AG04450 (cell line): Measurements from ENCODE around the gene PTPN13. TPM values are rescaled to one million over a fixed set of nuclear protein-coding genes. Genes with fewer than 3 reads are reported as not detected.

Source experiments
- CTCF ChIA-PET: fragments of 300-600, 350-600 bp; formaldehyde crosslinking; extraction: SDS; loops from one replicate; lab custom pipeline; 2022; ENCODE audit warnings: antibody characterized with exemption, inconsistent platforms; lab: Charles Lee
- POLR2A ChIA-PET: fragments of 350-600 bp; formaldehyde crosslinking; extraction: SDS; loops from one replicate; lab custom pipeline; 2021; ENCODE audit warnings: antibody characterized with exemption, inconsistent platforms; lab: Yijun Ruan, JAX
- DNase-seq: peaks from one replicate; pipeline ENCODE4 v3.0.0-alpha.2; 2011; ENCODE audit warnings: low read depth, low spot score
- H3K27ac ChIP-seq: one replicate; pipeline ENCODE4 v1.5.1; 2012; ENCODE audit warnings: low read depth, low read length, control low read depth
- H3K27me3 ChIP-seq: one replicate; pipeline ENCODE4 v1.6.0; 2012; ENCODE audit warnings: low read length; ENCODE audit not compliant: control insufficient read depth, insufficient read depth
- H3K4me3 ChIP-seq: 2 replicates; pipeline ENCODE4 v1.5.1; 2011; ENCODE audit warnings: mild to moderate bottlenecking, low read depth, low read length, control low read depth
- H3K9me3 ChIP-seq: 2 replicates; pipeline ENCODE4 v1.5.1; 2012; ENCODE audit warnings: low read length; ENCODE audit not compliant: control insufficient read depth, insufficient read depth
- polyA plus RNA-seq: library from polyadenylated mRNA; depleted of rRNA; stranded (reverse); fragments of >200 nt; gene quantifications from 2 replicates; pipeline ENCODE4 v1.2.3, GENCODE V29; 2011
- TF ChIP-seq, protein P1 (sequence below): IDR thresholded peaks from 2 replicates; pipeline ENCODE4 v1.5.1; 2011; ENCODE audit warnings: low read depth, low read length, control low read depth, inconsistent platforms

Gene PTPN13
- polyA plus RNA-seq, 1 experiment = 26.7 TPM

DNA sequence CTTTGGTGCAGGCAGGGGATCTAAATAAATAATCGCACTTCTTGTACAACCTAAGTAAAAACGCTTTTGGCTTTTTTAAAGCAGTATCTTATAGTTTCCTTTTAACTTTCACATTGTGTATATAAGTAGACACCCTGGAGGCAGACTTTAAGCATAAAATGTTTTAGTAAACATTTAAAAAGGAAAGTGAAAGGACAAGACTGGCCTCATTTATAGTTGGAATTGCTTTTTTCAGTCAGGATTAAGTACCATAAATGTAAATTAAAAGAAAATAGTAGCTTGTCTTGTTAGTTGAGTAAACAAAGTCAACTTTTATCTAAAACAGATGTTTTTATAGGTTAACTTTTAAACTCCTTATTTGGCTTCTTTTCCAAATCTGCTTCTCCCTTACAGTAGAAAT lies 39.7 kb downstream of the PTPN13 start:
- no peak for DNase-seq
- Histone ChIP-seq H3K4me3 (no peak overlapping the region), H3K27ac (no peak overlapping the region), H3K9me3 (peaks cover 2% of the 10 kb centered on the region; the same call in 1 of the 2 replicates), H3K27me3 (no peaks in the 10 kb centered on the region)
- TF ChIP-seq, protein P1, sequence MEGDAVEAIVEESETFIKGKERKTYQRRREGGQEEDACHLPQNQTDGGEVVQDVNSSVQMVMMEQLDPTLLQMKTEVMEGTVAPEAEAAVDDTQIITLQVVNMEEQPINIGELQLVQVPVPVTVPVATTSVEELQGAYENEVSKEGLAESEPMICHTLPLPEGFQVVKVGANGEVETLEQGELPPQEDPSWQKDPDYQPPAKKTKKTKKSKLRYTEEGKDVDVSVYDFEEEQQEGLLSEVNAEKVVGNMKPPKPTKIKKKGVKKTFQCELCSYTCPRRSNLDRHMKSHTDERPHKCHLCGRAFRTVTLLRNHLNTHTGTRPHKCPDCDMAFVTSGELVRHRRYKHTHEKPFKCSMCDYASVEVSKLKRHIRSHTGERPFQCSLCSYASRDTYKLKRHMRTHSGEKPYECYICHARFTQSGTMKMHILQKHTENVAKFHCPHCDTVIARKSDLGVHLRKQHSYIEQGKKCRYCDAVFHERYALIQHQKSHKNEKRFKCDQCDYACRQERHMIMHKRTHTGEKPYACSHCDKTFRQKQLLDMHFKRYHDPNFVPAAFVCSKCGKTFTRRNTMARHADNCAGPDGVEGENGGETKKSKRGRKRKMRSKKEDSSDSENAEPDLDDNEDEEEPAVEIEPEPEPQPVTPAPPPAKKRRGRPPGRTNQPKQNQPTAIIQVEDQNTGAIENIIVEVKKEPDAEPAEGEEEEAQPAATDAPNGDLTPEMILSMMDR = no peak
- ChIA-PET POLR2A (no interaction called here), CTCF (interaction anchor here (1.0 to 2.3 kb wide), 2 partner anchors 9 to 138 kb away, joined by 3 to 6 read pairs; no protein-coding TSS in a partner anchor)

DNA sequence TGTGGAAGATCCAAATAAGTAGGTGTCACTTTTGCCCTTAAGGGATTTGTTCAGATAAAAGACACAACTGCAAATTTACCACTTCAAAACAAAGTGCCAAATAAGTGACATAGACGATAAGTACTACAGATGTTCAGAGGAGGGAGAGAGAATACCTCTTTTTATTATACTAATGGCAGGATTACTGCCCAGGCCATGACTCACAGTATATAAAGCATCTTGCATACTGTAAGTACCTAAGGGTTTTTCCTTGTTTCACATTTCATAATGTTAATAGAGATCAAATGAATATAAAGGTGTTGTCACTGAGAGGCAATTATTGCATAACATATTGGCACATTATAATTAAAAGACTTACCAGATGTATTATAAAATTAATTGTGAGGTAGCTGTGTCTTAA lies 46.4 kb downstream of the PTPN13 start:
- H3K27me3 ChIP-seq = no peaks in the 10 kb centered on the region
- H3K27ac ChIP-seq = no peak overlapping the region
- H3K9me3 ChIP-seq = no peaks in the 10 kb centered on the region
- CTCF ChIA-PET = no interaction called here
- H3K4me3 ChIP-seq = no peak overlapping the region
- TF ChIP-seq, protein P1 = no peak
- peak; percentile 16 for DNase-seq
- POLR2A ChIA-PET = no interaction called here

DNA sequence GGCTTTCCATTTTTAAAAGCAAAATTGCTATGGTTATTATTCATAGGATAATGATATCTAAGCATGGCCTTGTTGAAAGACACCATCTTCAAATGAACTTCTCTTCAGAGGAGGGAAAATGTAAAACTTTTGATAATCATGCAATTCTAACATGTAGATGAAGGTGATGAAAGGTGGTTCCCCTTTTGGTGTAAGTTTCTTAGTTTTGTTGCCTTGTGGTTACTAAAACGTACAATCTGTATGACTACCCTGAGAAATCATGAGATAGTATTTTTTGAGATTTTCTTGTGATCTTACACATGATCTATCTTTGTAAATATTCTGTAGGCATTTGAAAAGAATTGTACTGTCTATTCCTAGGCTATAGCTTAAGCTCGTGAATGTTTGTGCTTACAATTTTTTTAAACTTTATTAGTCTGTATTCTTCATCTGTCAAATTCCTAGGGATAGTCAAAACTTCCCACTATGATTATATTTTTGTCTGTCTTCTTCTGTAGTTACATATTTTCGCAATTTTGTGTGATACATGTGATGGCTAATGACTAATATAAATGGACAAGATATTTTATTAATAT lies 47.5 kb downstream of the PTPN13 start:
- Histone ChIP-seq H3K4me3 (no peak overlapping the region), H3K27me3 (no peaks in the 10 kb centered on the region), H3K9me3 (no peaks in the 10 kb centered on the region), H3K27ac (no peak overlapping the region)
- ChIA-PET POLR2A (no interaction called here), CTCF (interaction anchor here (0.7 kb wide), 2 partner anchors 38 to 92 kb away, joined by 3 to 7 read pairs; no protein-coding TSS in a partner anchor)
- TF ChIP-seq, protein P1 = no peak
- no peak for DNase-seq

DNA sequence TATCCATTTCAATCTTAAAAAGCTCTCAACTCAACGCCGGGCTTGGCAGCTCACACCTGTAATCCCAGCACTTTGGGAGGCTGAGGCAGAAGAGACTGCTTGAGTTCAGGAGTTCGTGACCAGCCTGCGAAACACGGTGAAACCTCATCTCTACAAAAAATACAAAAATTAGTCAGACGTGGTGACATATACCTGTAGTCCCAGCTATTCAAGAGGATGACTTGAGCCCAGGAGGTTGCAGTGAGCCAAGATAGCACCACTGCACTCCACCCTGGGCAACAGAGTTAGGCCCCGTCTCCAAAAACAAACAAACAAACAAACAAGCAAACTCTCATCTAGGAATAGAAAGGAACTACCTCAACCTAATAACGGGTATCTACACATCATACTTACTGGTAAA lies 50.8 kb downstream of the PTPN13 start:
- no peaks in the 10 kb centered on the region for H3K27me3 ChIP-seq
- POLR2A ChIA-PET = no interaction called here
- CTCF ChIA-PET = no interaction called here
- no peak for DNase-seq
- H3K9me3 ChIP-seq = peaks cover 2% of the 10 kb centered on the region; the same call in 1 of the 2 replicates
- no peak overlapping the region for H3K4me3 ChIP-seq
- H3K27ac ChIP-seq = no peak overlapping the region
- TF ChIP-seq, protein P1 = no peak

DNA sequence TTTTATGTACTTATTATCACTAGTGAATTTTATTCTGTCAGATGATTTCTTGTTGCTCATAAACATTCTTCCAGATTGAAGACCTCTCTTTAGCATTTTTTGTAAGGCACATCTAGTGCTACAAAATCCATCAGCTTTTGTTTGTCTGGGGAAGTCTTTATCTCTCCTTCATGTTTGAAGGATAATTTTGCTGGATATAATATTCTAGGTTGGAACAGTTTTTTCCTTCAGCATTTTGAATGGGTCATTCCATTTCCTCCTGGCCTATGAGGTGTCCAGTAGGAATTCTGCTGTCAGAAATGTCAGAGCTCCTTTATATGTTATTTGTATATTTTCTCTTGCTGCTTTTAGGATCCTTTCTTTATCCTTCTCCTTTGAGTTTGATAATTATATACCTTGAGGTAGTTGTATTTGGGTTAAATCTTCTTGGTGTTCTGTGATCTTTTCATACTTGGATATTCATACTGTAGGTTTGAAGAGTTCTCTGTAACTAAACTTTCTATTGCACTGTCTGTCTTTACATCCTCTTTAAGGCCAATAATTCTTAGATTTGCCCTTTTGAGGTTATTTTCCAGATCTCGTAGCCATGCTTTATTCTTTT lies 58.3 kb downstream of the PTPN13 start:
- TF ChIP-seq, protein P1 = no peak
- Histone ChIP-seq H3K4me3 (no peak overlapping the region), H3K27ac (no peak overlapping the region), H3K9me3 (peaks cover 13% of the 10 kb centered on the region), H3K27me3 (no peaks in the 10 kb centered on the region)
- ChIA-PET POLR2A (no interaction called here), CTCF (interaction anchor here (0.7 kb wide), 1 partner anchor 23 kb away, joined by 4 read pairs; no protein-coding TSS in a partner anchor)
- no peak for DNase-seq
